CD4-positive, alpha-beta T cell treated with Interleukin-4 for 4 hours (primary cell): ENCODE results near the gene SSBP2.

Source experiments
- DNase-seq: peaks from one replicate; pipeline ENCODE4 v3.0.0-alpha.2; 2020

SSBP2 gene

GRCh38 chr5:81763294-81763928, 12.5 kb upstream of the SSBP2 start:
- no peak for DNase-seq

- DNase-seq = no peak
Measured at GRCh38 chr5:81762853-81763252, 12.0 kb upstream of the SSBP2 start.

- no peak for DNase-seq
Measured at GRCh38 chr5:81762401-81762800, 11.5 kb upstream of the SSBP2 start.

DNA sequence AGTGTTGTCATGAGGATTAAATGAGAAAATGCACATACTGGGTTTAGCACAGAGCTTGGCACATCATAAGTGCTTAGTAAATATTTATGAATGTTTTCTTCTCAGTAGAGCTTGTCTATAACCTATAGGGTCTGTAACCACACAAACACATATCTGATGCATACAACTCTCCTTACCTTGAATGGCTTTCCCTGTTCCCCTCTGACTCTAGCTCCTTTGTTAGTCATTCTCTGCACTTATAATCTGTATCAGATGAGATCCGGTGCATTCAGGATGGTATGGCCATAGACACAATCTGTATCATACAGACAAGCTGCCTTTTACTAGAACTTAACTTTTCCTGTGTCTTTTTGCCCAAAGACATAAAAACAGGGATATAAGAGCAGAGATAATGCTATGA, 11.1 kb upstream of the SSBP2 start:
- DNase-seq = no peak

GRCh38 chr5:81761270-81761669, 10.4 kb upstream of the SSBP2 start:
- no peak for DNase-seq

GRCh38 chr5:81760521-81760920, 9.6 kb upstream of the SSBP2 start:
- DNase-seq = no peak

DNA sequence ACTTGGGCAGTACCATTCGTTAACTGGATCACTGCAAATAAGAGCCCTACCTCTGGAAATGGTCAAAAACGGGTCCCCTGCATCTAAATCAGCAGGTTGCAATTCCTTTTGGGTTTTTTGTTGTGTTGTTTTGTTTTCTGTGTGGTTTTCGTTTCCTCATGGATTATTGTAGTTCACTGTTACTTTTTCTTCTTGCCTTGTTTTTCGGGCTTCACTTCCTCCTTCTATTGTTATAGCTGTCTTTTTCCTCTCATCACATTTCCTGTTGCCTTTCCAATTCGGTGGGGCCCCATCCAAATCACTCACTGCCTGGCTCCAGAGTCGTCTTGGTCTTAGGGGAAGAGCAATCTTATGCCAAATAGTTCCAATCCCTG, 8.7 kb upstream of the SSBP2 start:
- no peak for DNase-seq

DNA sequence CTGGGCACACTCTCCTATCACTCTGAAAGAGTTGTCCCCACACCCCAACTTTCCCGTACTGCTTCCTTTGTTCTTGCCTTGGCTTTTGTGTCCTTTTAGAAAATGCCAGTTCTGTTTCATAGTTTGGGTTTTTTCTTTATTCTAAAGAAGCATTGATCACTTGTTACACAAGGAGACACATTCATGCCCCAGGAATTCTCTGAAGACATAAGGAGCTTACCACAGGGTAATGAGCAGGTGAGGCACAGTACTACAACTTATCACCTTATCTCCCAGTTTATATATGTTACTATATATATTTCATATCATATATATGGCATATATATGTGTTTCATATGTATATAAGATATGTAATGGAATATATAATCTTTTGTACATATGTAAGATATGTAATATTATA, 6.5 kb upstream of the SSBP2 start:
- DNase-seq = no peak

- no peak for DNase-seq
Measured at GRCh38 chr5:81756016-81756415, 5.1 kb upstream of the SSBP2 start.

GRCh38 chr5:81755320-81755719, 4.4 kb upstream of the SSBP2 start:
- no peak for DNase-seq

GRCh38 chr5:81754621-81755020, 3.7 kb upstream of the SSBP2 start:
- no peak for DNase-seq

DNA sequence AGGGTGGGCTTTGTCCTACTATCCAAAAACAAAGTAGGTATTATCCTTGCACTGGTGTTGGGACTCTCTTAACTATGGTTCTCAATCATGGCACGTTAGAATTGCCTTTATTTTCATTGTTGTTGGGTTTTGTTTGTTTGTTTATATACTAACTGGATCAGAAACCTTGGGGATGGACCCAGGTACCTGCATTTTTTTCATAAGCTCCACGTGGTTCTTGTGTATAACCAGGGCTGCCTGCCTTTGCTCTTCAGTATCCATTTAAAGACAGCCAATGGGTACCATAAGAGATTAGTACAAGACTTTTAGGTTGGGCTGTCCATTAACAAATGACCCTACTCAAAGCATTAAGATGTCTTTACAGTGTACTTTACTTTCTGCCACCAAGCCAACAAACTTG, 2.5 kb upstream of the SSBP2 start:
- no peak for DNase-seq

DNA sequence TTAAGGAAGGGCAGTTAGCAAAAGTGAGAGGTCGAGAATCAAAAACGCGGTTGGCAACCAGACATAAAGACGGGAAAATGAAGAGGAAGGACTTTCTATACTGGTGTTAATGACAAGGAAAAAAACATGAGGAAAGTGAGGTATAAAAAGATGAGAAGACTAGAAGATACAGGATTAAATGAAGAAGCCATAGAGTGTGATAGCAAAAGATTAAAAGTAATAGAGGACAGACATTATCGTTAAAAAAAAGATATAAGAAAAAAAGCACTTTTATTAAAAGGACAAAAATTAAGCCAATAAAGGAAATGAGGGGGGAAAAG, 1.7 kb upstream of the SSBP2 start:
- DNase-seq = no peak

- DNase-seq = no peak
Measured at GRCh38 chr5:81751836-81752643, 1.1 kb upstream of the SSBP2 start.

GRCh38 chr5:81750308-81751008, 439 bp downstream of the SSBP2 start:
- DNase-seq = peak; percentile 8

DNA sequence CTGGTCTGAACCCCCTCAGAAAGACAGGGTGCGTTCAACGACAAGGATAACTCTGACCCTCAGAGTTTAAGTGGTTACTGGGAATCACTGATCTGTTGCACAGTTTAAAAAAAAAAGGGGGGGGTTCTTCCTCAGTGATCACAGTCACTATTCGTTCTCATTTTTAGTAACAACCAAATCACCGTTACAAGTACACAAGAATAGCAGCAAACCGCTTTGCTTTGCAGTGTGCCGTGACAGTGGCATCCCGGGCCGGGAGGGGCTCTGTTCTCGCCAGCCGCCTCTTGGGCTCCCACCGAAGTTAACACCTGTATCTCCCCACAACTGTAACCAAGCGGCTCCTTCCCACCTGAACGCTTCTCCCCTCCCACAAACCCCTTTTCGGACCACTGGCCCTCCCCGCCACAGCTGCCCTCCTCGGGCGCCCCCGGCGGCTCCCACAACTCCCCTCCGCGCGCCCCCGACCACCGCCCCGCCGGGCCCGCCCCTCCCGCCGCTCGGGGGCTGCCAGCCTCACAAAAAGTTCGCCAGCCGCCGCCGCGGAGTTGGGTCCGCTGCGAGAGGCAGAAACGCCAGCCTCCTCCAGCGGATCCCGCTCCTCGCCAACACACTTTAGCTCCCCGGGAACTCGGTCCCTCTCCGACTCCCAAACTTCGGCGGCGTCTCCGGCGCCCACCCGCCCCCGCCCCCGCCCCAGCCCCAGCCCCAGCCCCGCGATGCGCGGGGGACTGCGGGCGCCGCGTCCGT, 1.2 kb downstream of the SSBP2 start:
- DNase-seq = peak; percentile 33

GRCh38 chr5:81749192-81749560, 1.7 kb downstream of the SSBP2 start:
- no peak for DNase-seq

- DNase-seq = no peak
Measured at GRCh38 chr5:81748556-81748955, 2.3 kb downstream of the SSBP2 start.

DNA sequence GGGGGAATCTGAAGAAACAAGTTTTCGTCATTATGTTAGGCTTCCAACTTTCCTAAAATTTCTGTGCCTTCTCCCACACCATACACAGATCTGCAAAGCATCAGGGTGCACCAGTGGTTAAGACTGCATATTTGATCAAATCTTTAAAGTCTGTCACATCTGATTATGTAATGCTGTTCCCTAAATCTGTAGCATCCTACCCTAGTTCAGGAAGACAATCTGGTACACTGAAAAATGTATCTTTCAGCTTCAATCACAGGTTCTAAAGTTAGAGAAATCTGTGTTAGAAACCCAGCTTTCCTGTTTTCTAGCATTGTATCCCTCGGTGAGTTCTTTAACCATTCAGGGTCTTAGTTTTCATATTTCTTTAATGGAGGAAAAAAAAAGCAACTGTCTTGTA, 3.9 kb downstream of the SSBP2 start:
- no peak for DNase-seq

DNA sequence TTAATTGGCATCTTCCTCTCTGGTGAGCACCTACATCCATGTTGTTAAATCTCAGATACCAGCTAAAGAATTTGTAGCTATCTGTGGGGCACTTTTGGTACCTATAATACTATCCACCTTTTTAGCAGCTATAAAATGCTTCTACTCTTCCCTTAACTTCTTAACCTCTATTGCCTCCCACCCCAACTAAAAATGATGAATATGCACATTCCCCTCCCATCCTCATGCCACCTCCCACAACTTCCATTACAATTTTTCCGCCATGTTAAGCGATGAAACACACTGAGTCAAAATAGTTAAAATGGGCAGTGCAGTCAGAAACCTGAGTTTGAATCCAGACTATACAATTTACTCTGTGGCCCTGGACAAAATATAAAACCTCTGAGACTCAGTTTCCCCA, 10.1 kb downstream of the SSBP2 start:
- DNase-seq = no peak

DNA sequence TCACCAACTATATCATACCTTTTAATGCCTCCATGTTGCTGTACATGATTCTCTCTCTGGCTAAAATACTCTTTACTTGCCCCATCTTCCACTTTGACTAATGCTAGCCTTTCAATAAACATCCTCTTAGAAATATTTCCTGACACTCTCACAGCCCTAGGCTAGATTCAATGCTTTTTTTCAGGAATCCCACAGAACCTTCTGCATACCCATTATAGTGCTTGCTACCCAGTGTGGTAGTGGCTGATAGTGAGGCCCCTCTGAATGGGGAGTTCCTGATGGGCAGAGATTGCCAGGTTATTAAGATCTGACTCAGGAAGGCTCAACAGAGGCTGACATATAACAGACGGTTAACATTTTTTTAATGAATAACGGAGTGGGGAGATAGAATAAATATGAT, 11.6 kb downstream of the SSBP2 start:
- no peak for DNase-seq

DNA sequence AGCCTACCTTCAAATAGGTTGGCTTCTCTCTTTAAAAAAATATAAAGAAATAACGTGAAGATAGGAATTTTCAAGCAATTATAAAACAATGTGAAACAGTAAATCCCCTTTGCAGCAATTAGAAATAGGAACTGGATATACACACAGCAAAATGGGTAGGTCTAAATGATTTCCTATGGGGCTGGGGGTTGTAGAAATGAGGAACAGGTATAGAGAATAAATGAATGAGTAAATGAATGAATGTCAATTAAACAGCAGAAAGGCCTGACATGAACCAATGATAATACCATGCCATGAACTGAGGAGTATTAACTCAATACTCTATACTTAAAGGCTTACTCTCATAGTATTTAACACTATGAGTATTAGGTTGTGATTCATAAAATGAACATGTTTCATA, 21.6 kb downstream of the SSBP2 start:
- no peak for DNase-seq

- no peak for DNase-seq
Measured at GRCh38 chr5:81728301-81728700, 22.6 kb downstream of the SSBP2 start.

GRCh38 chr5:81726297-81726696, 24.6 kb downstream of the SSBP2 start:
- DNase-seq = no peak
